ENCODE data around the gene SNAP47.

Gene SNAP47

DNA sequence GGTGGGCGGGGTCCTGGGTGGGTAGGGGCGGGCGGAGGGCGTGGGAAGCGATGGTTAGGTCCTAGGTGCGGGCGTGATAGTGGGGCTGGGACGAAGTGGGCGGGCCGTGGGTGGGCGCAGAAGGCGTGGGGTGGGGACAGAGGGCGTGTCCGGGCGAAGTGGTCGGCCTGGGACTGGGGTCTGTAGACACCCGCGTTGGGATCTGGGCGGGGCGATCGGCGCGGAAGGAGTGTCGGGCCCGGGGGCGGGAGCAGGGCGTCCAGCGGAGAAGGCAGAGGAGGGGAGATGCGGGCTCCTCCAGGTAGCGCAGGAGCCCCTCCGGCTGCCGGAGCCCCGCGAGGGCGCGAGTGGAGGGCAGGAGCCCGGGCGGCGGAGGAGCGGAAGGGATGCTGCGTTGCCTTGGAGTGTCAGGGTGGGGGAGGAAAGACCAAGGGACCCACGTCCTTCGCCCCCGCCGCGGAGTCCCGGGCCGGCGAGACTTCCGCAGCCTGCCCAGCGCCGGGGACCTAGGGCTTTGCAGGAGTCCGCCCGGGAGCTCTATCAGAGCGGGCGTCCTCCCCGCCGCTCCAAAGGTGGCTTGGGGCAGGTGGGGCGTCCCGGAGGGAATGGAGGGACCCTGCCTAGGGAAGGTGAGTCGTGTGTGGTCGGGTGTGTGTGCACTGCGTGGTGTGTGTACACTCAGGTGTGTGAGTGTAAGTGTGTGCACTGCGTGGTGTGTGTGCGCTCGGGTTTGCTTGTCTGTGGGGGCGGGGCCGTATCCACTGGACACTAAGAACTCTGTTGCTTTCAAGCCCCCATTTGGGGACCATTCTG is 53.2 kb downstream of the SNAP47 start:
- peaks cover 9% of the 10 kb centered on the region for H3K27me3 ChIP-seq (replicated peaks)
- H3K27ac ChIP-seq = no peak overlapping the region

DNA sequence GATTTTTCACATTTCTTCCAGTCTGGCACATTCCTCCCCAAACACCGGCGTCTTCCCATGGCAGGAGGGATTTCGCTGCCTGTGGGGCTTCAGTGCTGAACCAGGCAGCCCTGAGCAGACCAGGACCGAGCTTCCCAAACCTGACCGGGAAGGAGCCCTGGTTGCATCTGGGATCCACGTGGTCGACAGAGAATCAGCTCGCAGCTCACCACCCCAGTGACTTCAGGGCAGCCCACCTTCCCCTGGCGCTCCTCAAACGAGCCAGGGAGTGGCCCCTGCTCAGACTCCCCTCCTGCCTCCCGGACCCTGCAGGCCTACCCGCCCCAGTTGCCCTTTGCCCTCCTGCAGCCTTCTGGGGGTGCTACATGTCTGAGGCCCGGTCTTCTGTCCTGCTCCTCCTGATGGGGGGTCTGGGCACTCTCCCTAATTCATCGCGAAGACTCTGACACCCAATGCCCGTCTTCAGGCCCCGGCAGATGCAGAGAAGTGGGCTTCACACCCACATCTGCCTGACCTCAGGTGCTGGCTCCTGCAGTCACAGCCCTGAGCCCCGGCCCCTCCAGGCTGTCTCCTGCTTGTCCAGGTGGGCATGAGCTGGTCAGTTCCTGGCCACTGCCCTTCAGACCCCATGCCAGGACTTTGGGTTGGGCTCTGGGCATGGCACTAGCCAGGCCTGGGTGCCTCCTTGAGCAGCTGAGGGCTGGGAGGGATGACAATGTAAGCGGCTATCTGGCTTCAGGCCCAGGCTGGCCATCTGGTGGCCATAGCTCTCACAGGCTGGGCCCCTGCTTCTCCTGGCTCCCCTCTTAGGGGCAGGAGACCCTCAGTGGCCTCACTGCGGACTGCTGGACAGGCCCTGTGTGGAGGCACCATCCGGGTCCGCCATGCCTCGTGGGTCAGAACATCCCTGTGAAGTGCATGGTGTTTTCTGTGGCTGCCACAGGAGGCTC is 54.1 kb downstream of the SNAP47 start:
- Histone ChIP-seq H3K4me3 (ENCODE audit: low read depth, low read length) (no peak overlapping the region), H3K36me3 (replicated peaks) (no peaks in the 10 kb centered on the region), H3K27me3 (replicated peaks) (peaks cover 9% of the 10 kb centered on the region), H3K27ac (no peak overlapping the region)
- peak; percentile 38 for TF ChIP-seq CTCF (IDR thresholded peaks at IDR 0.05; ENCODE audit: low read depth, low read length, missing control alignments)
- no peak for DNase-seq
- in situ Hi-C loops (cut with HindIII; ENCODE audit: low pct_ligation_motif_present, low sequenced_read_pairs) = no loop called here

More for the DNA sequence above, 53.2 kb downstream of the SNAP47 start:
- no peak for TF ChIP-seq CTCF (IDR thresholded peaks at IDR 0.05; ENCODE audit: low read depth, low read length, missing control alignments)
- H3K4me3 ChIP-seq (ENCODE audit: low read depth, low read length) = peak overlapping the region; percentile 48
- no peaks in the 10 kb centered on the region for H3K36me3 ChIP-seq (replicated peaks)
- no peak for DNase-seq
- in situ Hi-C loops (cut with HindIII; ENCODE audit: low pct_ligation_motif_present, low sequenced_read_pairs) = no loop called here

DNA sequence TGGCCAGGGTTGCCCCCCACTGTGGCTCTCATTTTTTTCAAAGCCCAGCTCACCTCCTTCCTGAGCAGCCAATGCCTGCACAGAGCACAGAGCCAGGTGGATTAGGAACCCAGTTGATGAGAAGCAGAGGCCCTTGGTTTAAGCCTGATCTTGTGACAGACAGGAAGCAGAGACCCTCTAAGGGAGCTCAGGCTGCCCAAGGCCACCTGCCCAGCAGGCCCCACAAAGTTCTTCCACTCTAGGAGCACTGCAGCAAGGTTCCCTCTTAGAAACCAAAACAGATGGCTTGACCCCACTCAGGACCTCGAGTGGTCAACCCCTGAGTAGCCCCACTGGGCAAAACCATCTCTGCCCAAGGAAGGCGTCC is 54.8 kb downstream of the SNAP47 start:
- no peak for TF ChIP-seq CTCF (IDR thresholded peaks at IDR 0.05; ENCODE audit: low read depth, low read length, missing control alignments)

DNA sequence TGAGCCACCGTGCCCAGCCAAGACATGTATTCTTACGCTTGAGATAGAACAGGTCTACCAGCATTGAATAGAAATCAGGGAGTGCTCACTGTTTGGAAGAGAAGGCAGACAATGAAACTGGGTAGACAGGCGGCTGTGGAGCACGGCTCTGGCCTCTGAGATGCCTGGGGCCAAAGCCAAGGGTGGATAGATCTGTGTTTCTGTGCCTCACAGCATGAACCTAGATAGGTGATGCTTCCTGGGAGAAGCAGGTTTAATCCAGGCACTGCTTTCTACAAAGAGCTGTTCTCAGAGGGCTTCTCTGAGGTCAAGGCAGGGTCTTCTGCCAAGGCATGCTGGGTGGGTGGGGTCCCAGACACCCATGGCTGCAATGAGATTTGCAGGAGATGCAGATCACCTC is 55.6 kb downstream of the SNAP47 start:
- Histone ChIP-seq H3K27me3 (replicated peaks) (peaks cover 9% of the 10 kb centered on the region), H3K36me3 (replicated peaks) (no peaks in the 10 kb centered on the region), H3K27ac (no peak overlapping the region), H3K4me3 (ENCODE audit: low read depth, low read length) (no peak overlapping the region)
- TF ChIP-seq CTCF (IDR thresholded peaks at IDR 0.05; ENCODE audit: low read depth, low read length, missing control alignments) = no peak
- no peak for DNase-seq
- in situ Hi-C loops (cut with HindIII; ENCODE audit: low pct_ligation_motif_present, low sequenced_read_pairs) = no loop called here

More for the DNA sequence above, 54.8 kb downstream of the SNAP47 start:
- no peak overlapping the region for H3K4me3 ChIP-seq (ENCODE audit: low read depth, low read length)
- no peak overlapping the region for H3K27ac ChIP-seq
- no peak for DNase-seq
- peaks cover 9% of the 10 kb centered on the region for H3K27me3 ChIP-seq (replicated peaks)
- no peaks in the 10 kb centered on the region for H3K36me3 ChIP-seq (replicated peaks)
- in situ Hi-C loops (cut with HindIII; ENCODE audit: low pct_ligation_motif_present, low sequenced_read_pairs) = no loop called here

- DNase-seq = no peak
- Histone ChIP-seq H3K36me3 (replicated peaks) (no peaks in the 10 kb centered on the region), H3K4me3 (ENCODE audit: low read depth, low read length) (no peak overlapping the region), H3K27ac (no peak overlapping the region), H3K27me3 (replicated peaks) (peaks cover 9% of the 10 kb centered on the region)
- in situ Hi-C loops (cut with HindIII; ENCODE audit: low pct_ligation_motif_present, low sequenced_read_pairs) = no loop called here
- no peak for TF ChIP-seq CTCF (IDR thresholded peaks at IDR 0.05; ENCODE audit: low read depth, low read length, missing control alignments)
Observed at GRCh38 chr1:227791425-227792143, 56.3 kb downstream of the SNAP47 start.

Measured in brain microvascular endothelial cell (primary cell).